GM19324 (cell line): Measurements from ENCODE around the gene APEX1.
A peak's percentile ranks its signal among the peaks of the same experiment; 100 is the strongest.
"Not testable (repeated sequence)": the region's sequence is repeated elsewhere in the genome, so short reads cannot be mapped to it uniquely, and the experiment has no call there.

Experiments used
- ATAC-seq: cut with Tn5 transposase; IDR thresholded peaks from one replicate; pipeline ENCODE4 v1.9.1; 2021; ENCODE audit warnings: mild to moderate bottlenecking, moderate library complexity; ENCODE audit not compliant: unreplicated experiment, low FRiP score

APEX1 gene

GRCh38 chr14:20435582-20436362 is 19.3 kb upstream of the APEX1 start, which contains the start of gene KLHL33:
KLHL33 (minus strand) TSS chr14:20436166; CDS start chr14:20435811, 355 bp downstream.
- ATAC-seq, result no peak

DNA sequence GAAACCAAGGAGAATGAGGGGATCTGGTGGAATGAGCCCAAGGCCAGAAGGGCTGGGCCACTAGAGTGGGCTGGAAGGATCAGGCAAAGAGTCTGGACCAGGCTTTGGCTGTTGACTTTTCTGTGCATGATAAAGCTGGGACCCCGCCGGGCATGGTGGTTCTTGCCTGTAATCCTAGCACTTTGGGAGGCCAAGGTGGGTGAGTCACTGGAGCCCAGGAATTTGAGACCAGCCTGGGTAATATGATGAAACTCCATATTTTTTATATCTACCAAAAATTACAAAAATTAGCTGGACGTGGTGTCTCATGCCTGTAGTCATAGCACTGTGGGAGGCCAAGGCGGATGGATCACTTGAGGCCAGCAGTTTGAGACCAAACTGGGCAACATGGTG is 18.7 kb upstream of the APEX1 start:
- ATAC-seq, result no peak

DNA sequence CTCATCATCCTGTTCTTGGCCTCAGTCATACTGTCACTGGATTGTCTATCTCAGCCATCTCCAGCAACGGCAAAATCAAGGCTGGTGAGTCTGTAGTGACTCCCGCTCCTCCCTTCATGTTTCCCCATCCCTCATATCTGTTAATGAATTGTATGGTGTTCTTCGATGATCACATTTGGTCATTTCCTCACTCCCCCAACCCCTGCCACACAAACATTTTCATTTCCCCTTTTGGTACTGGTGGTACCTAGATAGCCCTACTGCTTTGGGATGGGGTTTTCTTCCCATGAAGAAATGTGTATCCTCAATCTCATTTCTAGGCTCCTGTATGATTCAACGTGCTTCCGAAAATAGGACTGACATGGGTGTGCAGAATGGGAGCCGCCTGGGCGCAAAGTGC is 16.4 kb upstream of the APEX1 start:
- no peak for ATAC-seq

GRCh38 chr14:20440465-20440864 is 14.6 kb upstream of the APEX1 start:
- ATAC-seq, result no peak

DNA sequence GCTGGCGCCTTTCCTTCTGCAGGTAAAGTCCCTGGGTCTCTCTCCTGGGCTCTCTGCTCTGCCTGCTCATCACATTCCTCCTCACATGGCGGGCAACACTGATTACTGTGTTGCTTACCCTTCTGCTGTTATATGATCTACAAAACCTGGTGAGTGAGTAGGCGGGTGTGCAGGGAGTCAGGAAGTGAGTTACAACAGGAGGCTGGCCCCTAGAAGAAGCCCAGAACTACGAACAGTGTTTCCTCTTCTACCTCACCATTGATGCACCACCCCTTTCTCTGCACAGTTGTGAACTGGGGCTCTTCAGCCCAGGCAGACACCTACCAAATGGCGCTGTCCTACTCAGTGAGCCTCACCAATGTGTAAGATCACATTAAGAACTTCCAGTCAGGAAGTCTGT is 14.1 kb upstream of the APEX1 start:
- ATAC-seq, result no peak

- ATAC-seq, result no peak
These were observed 13.6 kb upstream of the APEX1 start for GRCh38 chr14:20441461-20441860.

DNA sequence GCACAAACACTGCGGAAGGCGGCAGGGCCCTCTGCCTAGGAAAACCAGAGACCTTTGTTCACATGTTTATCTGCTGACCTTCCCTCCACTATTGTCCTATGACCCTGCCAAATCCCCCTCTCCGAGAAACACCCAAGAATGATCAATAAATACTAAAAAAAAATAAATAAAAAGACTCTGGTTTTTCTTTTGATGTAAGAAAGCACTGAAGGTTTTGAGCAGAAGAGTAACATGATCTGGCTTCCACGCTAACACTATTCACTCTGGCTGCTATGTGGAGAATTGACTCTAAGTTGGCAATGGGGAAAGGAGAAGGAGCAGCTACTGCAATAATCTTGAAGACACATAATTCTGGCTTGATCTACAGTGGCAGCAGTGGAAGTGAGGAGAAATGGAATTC is 11.4 kb upstream of the APEX1 start:
- ATAC-seq, result not testable (repeated sequence)

GRCh38 chr14:20446889-20447288 is 8.1 kb upstream of the APEX1 start:
- no peak for ATAC-seq

DNA sequence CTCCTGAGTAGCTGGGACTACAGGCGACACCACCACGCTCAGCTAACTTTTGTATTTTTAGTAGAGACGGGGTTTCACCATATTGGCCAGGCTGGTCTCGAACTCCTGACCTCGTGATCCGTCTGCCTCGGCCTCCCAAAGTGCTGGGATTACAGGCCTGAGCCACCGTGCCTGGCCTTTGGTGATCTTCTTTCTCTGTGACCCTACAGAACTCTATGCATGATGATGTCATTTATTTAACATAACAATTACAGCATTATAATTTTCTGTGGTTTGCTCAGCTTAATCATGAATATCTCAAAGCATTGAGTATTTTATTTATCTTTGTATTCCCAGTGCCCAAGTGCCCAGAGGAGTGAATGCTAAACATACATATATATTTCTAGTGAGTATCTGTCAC is 2.2 kb upstream of the APEX1 start:
- ATAC-seq, result not testable (repeated sequence)

- ATAC-seq, result peak; percentile 44
These were observed 602 bp downstream of the APEX1 start for GRCh38 chr14:20455355-20456300.

DNA sequence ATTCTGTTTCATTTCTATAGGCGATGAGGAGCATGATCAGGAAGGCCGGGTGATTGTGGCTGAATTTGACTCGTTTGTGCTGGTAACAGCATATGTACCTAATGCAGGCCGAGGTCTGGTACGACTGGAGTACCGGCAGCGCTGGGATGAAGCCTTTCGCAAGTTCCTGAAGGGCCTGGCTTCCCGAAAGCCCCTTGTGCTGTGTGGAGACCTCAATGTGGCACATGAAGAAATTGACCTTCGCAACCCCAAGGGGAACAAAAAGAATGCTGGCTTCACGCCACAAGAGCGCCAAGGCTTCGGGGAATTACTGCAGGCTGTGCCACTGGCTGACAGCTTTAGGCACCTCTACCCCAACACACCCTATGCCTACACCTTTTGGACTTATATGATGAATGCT is 1.9 kb downstream of the APEX1 start:
- no peak for ATAC-seq

GRCh38 chr14:20458031-20458789 is 3.2 kb downstream of the APEX1 start:
- no peak for ATAC-seq

- peak; percentile 6 for ATAC-seq
These were observed 5.6 kb downstream of the APEX1 start for GRCh38 chr14:20460458-20461224.

DNA sequence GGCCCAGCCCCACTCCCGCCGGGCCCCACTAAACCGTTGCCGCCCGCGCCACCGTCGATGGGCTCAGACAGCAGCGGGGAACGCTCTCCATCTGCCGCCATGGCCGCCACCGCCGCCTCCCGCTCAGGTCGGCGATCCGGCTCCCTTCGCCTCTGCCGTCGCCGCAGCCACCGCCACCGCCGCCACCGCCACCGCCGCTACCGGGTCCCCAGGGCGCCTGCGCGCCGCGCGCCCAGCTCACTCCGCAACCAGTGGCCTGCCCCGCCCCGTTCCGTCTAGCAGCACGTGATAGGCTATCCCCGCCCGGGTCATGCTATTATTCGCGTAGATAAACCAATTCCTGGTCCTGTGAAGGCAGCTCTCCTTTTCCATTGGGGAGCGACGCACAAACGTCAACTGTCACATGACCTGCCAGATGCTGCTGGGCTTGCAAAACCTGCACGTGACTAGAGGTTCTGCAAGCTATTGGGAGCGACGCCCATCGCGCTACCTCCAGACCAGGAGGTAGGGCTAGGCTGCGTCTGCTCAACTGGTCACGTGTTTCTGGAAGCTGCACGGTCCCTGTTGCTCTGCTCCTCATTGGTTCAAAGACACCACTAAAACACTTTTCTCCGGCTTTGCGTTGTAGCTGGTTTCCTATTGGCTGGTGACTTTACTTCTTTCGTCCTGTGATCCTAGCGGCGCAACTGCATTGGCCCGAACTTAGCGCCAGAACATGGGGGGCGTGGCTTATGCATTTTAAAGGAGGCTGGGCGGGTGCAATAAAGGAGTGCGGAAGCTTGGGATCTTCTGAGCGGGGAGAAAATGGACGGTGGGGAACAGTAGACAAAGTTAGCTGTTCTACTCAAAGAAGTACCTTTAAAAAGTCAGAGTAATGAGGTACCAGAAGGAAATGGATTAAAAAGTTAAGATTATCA is 6.5 kb downstream of the APEX1 start, which contains the start of gene PIP4P1:
Gene PIP4P1 (minus strand): TSS at position 210 of the 917 bp plus-strand sequence. CDS start 109 bp downstream, at position 101.
- ATAC-seq, result peak; percentile 95

DNA sequence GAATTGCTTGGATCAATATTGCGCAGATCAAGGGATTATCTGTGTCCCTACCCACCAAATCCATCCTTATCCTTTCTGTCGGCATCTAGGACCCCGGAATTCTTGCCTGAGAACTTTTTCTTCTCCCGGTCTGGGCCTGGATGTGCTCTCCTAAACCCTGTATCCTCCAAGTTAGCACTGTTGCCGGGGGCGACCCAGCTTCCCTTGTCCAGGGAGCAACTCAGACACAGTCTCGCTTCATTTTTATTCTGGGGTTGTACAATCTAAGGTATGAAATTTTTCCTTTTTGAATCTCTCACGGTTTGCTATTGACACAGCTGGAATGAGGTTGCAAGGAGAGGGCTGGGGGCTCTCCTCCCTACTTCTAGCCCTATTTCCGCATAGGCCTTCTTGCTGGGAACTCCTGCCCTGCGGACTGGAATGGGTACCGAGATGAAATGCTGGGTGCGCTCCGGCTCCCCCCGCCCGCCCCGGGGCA is 13.8 kb downstream of the APEX1 start:
- ATAC-seq, result peak; percentile 3

DNA sequence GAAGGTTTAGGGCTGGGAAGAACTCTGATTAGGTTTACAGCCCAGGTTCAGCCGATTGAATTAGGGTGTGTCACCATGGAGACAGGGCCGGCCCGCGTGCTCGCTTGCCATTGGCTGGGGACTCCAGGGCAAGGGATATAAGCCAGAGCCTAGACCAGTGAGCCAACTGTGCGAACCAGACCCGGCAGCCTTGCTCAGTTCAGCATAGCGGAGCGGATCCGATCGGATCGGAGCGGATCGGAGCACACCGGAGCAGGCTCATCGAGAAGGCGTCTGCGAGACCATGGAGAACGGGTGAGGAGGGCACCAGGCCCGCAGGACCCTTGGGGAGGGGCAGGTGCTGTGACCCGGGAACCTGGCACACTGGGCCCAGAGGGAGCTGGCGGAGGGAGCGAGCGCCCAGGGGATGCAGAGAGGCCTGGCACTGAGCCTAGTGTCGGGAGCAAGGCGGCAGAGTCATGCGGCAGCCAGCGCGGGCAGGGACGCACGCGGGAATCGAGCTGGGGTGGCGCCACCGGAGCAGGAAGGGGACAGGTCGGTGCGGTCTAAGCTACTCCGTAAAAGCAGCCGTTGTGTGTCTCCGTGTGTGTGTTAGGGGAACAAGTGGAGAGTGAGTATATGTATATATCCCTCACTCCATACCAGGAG is 14.3 kb downstream of the APEX1 start, which contains the start of gene PNP:
Gene PNP (plus strand): TSS at position 165 of the 648 bp plus-strand sequence. CDS start 119 bp downstream, at position 284.
- ATAC-seq, result peak; percentile 92

DNA sequence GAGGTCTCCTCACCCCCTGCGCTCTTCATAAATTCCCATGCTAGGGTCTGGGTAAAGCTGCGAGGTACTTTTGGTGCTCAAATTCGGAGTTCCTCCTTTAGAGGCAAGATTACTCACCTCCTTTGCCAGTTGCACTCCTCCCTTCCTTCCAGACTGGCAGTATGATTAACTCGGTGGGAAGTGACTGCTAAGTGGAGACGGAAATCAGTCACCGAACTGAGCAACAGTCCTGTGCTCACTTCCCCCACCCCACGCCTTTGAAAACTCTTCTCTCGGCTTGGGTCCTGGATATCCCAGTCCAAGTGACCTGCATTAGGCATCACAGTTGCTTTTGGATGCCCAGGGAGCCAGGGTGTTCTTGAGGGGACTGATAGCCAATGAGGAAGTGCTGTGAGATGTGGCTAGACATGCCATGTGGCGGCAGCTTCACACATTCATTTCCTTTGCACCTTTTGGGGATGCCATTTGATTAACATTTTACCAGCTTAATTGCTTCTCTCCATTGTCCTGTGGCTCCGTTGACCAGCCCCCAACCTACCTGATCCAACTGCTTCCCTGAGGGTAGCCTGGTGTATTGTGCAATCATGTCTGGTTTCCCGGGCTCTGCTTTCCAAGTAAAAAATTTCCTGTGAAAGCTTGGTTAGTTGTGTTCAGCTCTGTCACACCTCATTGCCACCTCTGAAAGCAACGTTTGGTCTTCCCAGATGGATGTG is 15.0 kb downstream of the APEX1 start:
- peak; percentile 25 for ATAC-seq

- no peak for ATAC-seq
These were observed 15.5 kb downstream of the APEX1 start for GRCh38 chr14:20470603-20470901.
